Activated CD4-positive, CD25-positive, alpha-beta regulatory T cell treated with anti-CD3 and anti-CD28 coated beads, Interleukin-2, amount 50 U/mL, for 24 hours (primary cell): ENCODE measurements around the gene GP1BB.
A peak's percentile ranks its signal among the peaks of the same experiment; 100 is the strongest.
"Not testable (repeated sequence)": the region's sequence is repeated elsewhere in the genome, so short reads cannot be mapped to it uniquely, and the experiment has no call there.

Experiments used
- ATAC-seq, 2 donors: fragments of 150-1000 bp; cut with Tn5 transposase; one replicate each; pipeline ENCODE4 v1.10.0; 2021; ENCODE audit warnings: mild to moderate bottlenecking in 1 of 2, moderate library complexity in 1 of 2

The GP1BB gene

DNA sequence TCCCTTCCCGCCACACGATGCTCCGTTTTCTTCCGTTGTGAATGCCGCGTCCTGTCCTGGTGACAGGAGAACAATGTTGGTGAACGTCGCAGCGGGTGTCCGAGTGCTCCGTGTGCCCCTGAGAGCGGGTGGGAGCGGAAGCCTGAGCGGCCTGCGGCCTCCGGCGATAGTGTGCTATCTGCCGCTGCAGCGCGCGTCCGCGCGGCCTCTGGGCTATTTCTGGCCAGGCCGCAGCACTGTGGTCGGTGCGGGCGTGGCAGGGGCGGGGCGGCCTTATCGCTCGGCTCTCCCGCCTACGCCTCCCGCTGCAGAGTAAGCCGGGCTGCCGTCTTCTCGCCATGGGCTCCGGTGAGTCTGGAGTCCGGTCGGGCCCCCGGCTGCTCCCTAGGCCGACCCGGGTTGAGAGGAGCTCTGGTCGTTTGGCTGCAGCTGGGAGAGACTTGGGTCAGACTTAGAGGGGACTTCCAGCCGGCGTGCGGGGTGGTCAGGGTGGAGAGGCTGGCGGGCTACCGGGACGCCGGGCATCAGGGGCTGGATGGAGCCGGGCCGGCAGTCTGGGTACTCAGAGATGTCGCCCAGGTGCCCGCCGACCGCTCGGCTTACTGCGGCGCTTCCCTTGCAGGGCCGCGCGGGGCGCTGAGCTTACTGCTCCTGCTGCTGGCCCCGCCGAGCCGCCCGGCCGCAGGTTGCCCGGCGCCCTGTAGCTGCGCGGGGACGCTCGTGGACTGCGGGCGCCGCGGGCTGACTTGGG lies at the start of gene GP1BB:
Gene GP1BB (plus strand): TSS at position 308 of the 751 bp plus-strand sequence. CDS start 31 bp downstream, at position 339.
- peak; percentile 58 to 61 for ATAC-seq

DNA sequence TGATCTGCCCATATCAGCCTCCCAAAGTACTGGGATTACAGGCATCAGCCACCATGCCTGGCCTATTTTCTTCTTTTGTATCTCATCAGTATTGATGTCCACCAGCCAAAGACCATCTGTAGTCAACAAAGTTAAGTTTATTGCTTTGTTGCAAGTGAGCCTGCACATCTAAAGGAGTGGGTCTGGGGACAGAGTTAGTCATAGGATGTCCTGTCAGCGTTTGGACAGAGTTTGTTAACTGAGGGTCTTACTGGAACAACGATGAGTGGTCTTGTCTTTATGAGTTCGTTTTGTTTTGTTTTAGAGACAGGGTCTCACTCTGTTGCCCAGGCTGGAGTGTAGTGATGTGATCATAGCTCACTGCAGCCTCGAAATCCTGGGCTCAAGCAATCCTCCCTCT lies 49.7 kb upstream of the GP1BB start:
- no peak for ATAC-seq

DNA sequence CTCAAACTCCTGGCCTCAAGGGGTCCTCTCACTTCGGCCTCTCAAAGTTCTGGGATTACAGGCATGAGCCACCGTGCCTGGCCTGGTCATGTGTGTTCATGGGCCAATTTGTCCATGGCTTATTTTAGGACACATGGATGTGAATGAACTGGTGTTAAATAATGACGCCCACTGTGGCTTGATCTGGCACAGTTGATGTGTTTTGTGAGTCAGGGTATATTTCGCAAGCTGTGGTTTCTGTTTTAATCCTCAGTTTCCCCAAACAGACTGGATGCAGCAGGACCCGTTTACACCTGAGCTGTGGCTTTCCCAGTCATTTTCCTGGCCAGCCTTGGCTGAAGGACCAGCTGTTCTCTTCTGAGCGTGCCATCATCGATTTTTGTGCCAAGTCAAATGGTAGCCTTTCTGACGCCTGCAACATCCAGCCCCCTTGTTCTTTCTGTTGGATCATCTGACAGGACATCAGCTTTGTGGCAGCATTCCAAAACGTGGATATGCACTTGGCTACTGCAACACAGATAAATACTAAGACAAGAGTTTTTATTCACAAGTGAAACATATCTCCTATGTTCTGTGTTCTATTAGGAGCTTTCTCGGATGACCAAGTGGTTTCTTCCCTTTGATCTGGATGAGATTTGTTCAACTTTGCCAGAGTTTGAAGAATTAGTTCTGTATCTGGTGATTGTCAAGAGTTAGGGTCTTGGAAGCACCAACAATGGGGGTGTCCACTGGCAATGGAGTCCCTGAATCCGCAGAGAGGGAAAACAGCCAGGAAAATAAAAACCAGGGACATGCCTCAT lies 49.0 kb upstream of the GP1BB start:
- ATAC-seq: no peak

GRCh38 chr22:19674929-19675253 lies 48.4 kb upstream of the GP1BB start:
- no peak for ATAC-seq

- ATAC-seq: no peak
Observed at GRCh38 chr22:19675428-19675827, 47.9 kb upstream of the GP1BB start.

DNA sequence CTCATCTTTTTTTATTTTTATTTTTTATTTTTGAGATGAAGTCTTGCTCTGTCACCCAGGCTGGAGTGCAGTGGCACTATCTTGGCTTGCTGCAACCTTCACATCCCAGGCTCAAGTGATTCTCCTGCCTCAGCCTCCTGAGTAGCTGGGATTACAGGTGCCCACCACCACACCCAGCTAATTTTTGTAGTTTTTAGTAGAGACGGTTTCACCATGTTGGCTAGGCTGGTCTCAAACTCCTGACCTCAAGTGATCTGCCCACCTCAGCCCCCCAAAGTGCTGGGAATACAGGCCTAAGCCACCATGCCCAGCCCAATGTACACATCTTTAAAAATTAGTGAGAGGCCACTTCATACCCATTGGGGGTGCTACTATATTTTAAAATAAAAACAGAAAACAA lies 46.9 kb upstream of the GP1BB start:
- not testable (repeated sequence) for ATAC-seq

GRCh38 chr22:19678949-19679521 lies 44.3 kb upstream of the GP1BB start:
- no peak for ATAC-seq

- no peak for ATAC-seq
Observed at GRCh38 chr22:19679522-19680101, 43.7 kb upstream of the GP1BB start.

- ATAC-seq: no peak
Observed at GRCh38 chr22:19680287-19680881, 43.0 kb upstream of the GP1BB start.

- ATAC-seq: no peak
Observed at GRCh38 chr22:19680911-19681862, 42.2 kb upstream of the GP1BB start.

GRCh38 chr22:19681863-19682245 lies 41.5 kb upstream of the GP1BB start:
- ATAC-seq: no peak

GRCh38 chr22:19686946-19687345 lies 36.4 kb upstream of the GP1BB start:
- no peak for ATAC-seq

GRCh38 chr22:19687561-19688300 lies 35.6 kb upstream of the GP1BB start:
- no peak for ATAC-seq

- no peak for ATAC-seq
Observed at GRCh38 chr22:19688301-19689290, 34.7 kb upstream of the GP1BB start.

GRCh38 chr22:19689408-19689807 lies 33.9 kb upstream of the GP1BB start:
- no peak for ATAC-seq

- ATAC-seq: no peak
Observed at GRCh38 chr22:19691007-19691720, 32.2 kb upstream of the GP1BB start.

GRCh38 chr22:19691721-19692341 lies 31.5 kb upstream of the GP1BB start:
- ATAC-seq: no peak

GRCh38 chr22:19693581-19693980 lies 29.8 kb upstream of the GP1BB start:
- ATAC-seq: no peak
